OCI-LY1 (cell line): ENCODE data around the gene E2F8.

Source experiments
- CTCF ChIP-seq: fragments of 200-600 bp; sonication (generic), shearing (Covaris generic); IDR thresholded peaks from 2 replicates; pipeline ENCODE4 v1.5.1; 2017; ENCODE audit warnings: mild to moderate bottlenecking, antibody characterized with exemption, low read length, moderate library complexity, mixed read lengths
- EZH2 ChIP-seq: fragments of 200-600 bp; sonication (generic), shearing (Covaris generic); IDR thresholded peaks from 2 replicates; pipeline ENCODE4 v1.8.0; 2017; ENCODE audit warnings: borderline replicate concordance, mixed run types, mild to moderate bottlenecking, antibody characterized with exemption, low read length, moderate library complexity, mixed read lengths

GRCh38 chr11:19208959-19209546, 31.7 kb downstream of the E2F8 start:
- TF ChIP-seq EZH2 (no peak), CTCF (no peak)
